RWPE2 (cell line): ENCODE data around the gene NRP2.

Experiments
- ATAC-seq: fragments of 200-7000 bp; cut with Tn5 transposase; 3 replicates; pipeline ENCODE4 v1.9.1; 2021; ENCODE audit warnings: low read depth
- DNase-seq: peaks from one replicate; pipeline ENCODE4 v3.0.0-alpha.2; 2020; ENCODE audit warnings: low spot score
- H3K27ac ChIP-seq: fragments of 450-650 bp; 2 replicates; pipeline ENCODE4 v1.5.1; 2017; ENCODE audit warnings: mild to moderate bottlenecking; ENCODE audit not compliant: poor library complexity, severe bottlenecking
- H3K27me3 ChIP-seq: fragments of 250-450 bp; sonication (Bioruptor Pico); 2 replicates; pipeline ENCODE4 v1.5.1; 2021; ENCODE audit warnings: mild to moderate bottlenecking, moderate library complexity; ENCODE audit not compliant: insufficient read depth, poor library complexity, severe bottlenecking
- H3K36me3 ChIP-seq: fragments of 250-450 bp; sonication (Bioruptor Pico); 2 replicates; pipeline ENCODE4 v1.5.1; 2020; ENCODE audit warnings: low read depth, mild to moderate bottlenecking, moderate library complexity
- H3K4me1 ChIP-seq: fragments of 250-450 bp; sonication (Bioruptor Pico); 2 replicates; pipeline ENCODE4 v1.5.1; 2021; ENCODE audit warnings: mild to moderate bottlenecking, moderate library complexity; ENCODE audit not compliant: insufficient read depth, poor library complexity, severe bottlenecking
- H3K4me3 ChIP-seq: fragments of 250-450 bp; sonication (Bioruptor Pico); 2 replicates; pipeline ENCODE4 v1.5.1; 2021; ENCODE audit warnings: mild to moderate bottlenecking, moderate library complexity; ENCODE audit not compliant: severe bottlenecking
- H3K9me3 ChIP-seq: fragments of 250-450 bp; sonication (Bioruptor Pico); 2 replicates; pipeline ENCODE4 v1.5.1; 2021; ENCODE audit warnings: mild to moderate bottlenecking, moderate library complexity; ENCODE audit not compliant: severe bottlenecking
- CTCF ChIP-seq: fragments of 450-650 bp; IDR thresholded peaks from one replicate; pipeline ENCODE4 v1.5.1; 2017; ENCODE audit warnings: mild to moderate bottlenecking, moderate library complexity; ENCODE audit not compliant: poor library complexity, severe bottlenecking

NRP2 gene

GRCh38 chr2:205682239-205682970 lies at the start of gene NRP2:
TSS of gene NRP2 (plus strand) at chr2:205682501. CDS start at chr2:205683291, 790 bp downstream.
- no peaks in the 10 kb centered on the region for H3K9me3 ChIP-seq
- ATAC-seq = peak; percentile 64
- no peak for TF ChIP-seq CTCF
- peak; percentile 85 for DNase-seq
- peak within 1 kb of the TSS; percentile 46 for H3K27ac ChIP-seq
- H3K4me1 ChIP-seq = peaks cover 44% of the 10 kb centered on the region
- H3K4me3 ChIP-seq = peak within 1 kb of the TSS; percentile 46
- no peaks in the 10 kb centered on the region for H3K27me3 ChIP-seq
- H3K36me3 ChIP-seq = no peaks in the 10 kb centered on the region

GRCh38 chr2:205633994-205634393 lies 48.3 kb upstream of the NRP2 start:
- no peak for ATAC-seq
- no peaks in the 10 kb centered on the region for H3K4me1 ChIP-seq
- DNase-seq = no peak
- H3K27ac ChIP-seq = no peak overlapping the region
- TF ChIP-seq CTCF = no peak
- H3K9me3 ChIP-seq = no peaks in the 10 kb centered on the region
- H3K27me3 ChIP-seq = no peaks in the 10 kb centered on the region
- no peaks in the 10 kb centered on the region for H3K36me3 ChIP-seq
- no peak overlapping the region for H3K4me3 ChIP-seq

GRCh38 chr2:205636549-205637319 lies 45.6 kb upstream of the NRP2 start:
- Histone ChIP-seq H3K4me3 (no peak overlapping the region), H3K27me3 (no peaks in the 10 kb centered on the region), H3K36me3 (no peaks in the 10 kb centered on the region), H3K4me1 (no peaks in the 10 kb centered on the region), H3K9me3 (no peaks in the 10 kb centered on the region), H3K27ac (no peak overlapping the region)
- ATAC-seq = no peak
- no peak for DNase-seq
- no peak for TF ChIP-seq CTCF

- Histone ChIP-seq H3K27ac (no peak overlapping the region), H3K4me1 (no peaks in the 10 kb centered on the region), H3K27me3 (no peaks in the 10 kb centered on the region), H3K9me3 (no peaks in the 10 kb centered on the region), H3K36me3 (no peaks in the 10 kb centered on the region), H3K4me3 (no peak overlapping the region)
- DNase-seq (no peak), ATAC-seq (no peak)
- TF ChIP-seq CTCF = no peak
Measured at GRCh38 chr2:205637320-205637602, 45.0 kb upstream of the NRP2 start.
